Activated T-cell treated with anti-CD3 and anti-CD28 coated beads for 48 hours (primary cell): ENCODE measurements around the gene COX19.
A peak's percentile ranks its signal among the peaks of the same experiment; 100 is the strongest.
"Not testable (repeated sequence)": the region's sequence is repeated elsewhere in the genome, so short reads cannot be mapped to it uniquely, and the experiment has no call there.

ENCODE experiments used
- DNase-seq: peaks from one replicate; pipeline ENCODE4 v3.0.0-alpha.2; 2020; ENCODE audit warnings: low read depth

Gene COX19

GRCh38 chr7:924541-925231 lies 50.7 kb downstream of the COX19 start:
- DNase-seq = peak; percentile 74

- not testable (repeated sequence) for DNase-seq
Observed at GRCh38 chr7:924042-924441, 51.3 kb downstream of the COX19 start.

- peak; percentile 89 for DNase-seq
Observed at GRCh38 chr7:923108-924041, 52.0 kb downstream of the COX19 start.

GRCh38 chr7:922334-923107 lies 52.8 kb downstream of the COX19 start:
- DNase-seq = peak; percentile 30

GRCh38 chr7:921581-922333 lies 53.6 kb downstream of the COX19 start:
- no peak for DNase-seq

GRCh38 chr7:921071-921461 lies 54.3 kb downstream of the COX19 start:
- DNase-seq = no peak

GRCh38 chr7:920351-921070 lies 54.8 kb downstream of the COX19 start:
- no peak for DNase-seq

GRCh38 chr7:919924-920341 lies 55.4 kb downstream of the COX19 start:
- no peak for DNase-seq

GRCh38 chr7:919114-919442 lies 56.3 kb downstream of the COX19 start:
- no peak for DNase-seq

- no peak for DNase-seq
Observed at GRCh38 chr7:918441-919113, 56.8 kb downstream of the COX19 start.

- no peak for DNase-seq
Observed at GRCh38 chr7:918118-918425, 57.3 kb downstream of the COX19 start.

- DNase-seq = no peak
Observed at GRCh38 chr7:917255-918117, 57.9 kb downstream of the COX19 start.

GRCh38 chr7:916291-916941 lies 58.9 kb downstream of the COX19 start:
- no peak for DNase-seq
